Omental fat pad (tissue), 4 donors: ENCODE measurements around the gene HS6ST2. TPM values are rescaled to one million over a fixed set of nuclear protein-coding genes. Genes with fewer than 3 reads are reported as not detected.

Source experiments
- ATAC-seq: fragments of 150-250 bp; one replicate; pipeline ENCODE4 v1.9.1; 2016; ENCODE audit warnings: mild to moderate bottlenecking, moderate library complexity; ENCODE audit not compliant: low FRiP score
- DNase-seq: peaks from one replicate; pipeline ENCODE4 v3.0.0-alpha.2; 2019; ENCODE audit warnings: low spot score
- total RNA-seq, 4 donors: library from RNA; depleted of rRNA; stranded (reverse); fragments of >200 nt; gene quantifications; one replicate each; pipeline ENCODE4 v1.1.0, GENCODE V29; 2016
- TF ChIP-seq, protein P1 (sequence below), 3 donors: fragments of 450-650 bp; IDR thresholded peaks; one replicate each; pipeline ENCODE4 v1.5.1; 2016 to 2017; ENCODE audit warnings: antibody characterized with exemption in 3 of 3, mild to moderate bottlenecking in 3 of 3, moderate library complexity in 2 of 3

HS6ST2 gene
- total RNA-seq, 4 donors from 2014 or later, result 0.13 to 1.1 (median 0.46) TPM; not detected in 1

DNA sequence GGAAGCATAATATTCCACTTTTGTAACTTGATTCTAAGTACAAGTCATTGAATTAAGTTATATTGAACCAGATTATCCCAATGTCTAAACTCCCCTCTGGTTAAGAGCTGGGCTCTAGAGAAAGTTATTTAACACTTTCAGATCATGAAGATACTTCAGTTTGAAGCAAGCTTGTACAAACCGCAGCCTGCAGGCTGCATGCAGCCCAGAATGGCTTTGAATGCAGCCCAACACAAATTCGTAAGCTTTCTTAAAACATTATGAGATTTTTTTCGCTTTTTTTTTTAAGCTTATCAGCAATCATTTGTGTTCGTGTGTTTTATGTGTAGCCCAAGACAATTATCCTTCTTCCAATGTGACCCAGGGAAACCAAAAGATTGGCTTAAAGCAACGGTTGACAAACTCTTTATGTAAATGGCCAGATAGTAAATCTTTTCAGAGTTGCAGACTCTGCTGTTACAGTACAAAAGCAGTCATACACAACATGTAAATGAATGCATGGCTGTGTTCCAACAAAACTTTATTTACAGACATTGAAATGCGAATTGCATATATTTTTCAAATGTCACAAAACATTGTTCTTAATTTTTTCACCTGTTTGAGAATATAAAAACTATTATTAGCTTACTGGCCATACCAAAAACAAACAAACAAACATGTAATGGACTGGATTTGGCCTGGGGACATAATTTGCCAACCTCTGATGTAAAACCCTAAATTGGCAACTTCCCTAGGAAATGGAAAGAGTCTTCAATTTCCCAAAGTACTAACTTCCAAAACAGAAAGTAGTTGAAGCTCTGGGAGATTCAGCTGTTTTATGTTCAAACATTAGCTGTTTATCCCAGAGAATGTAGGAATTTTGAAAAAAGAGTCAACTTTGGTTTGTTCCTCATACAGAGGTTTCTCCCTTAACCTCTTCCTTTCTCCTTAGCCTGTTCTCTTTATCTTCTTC, 268.5 kb downstream of the HS6ST2 start:
- TF ChIP-seq, protein P1, sequence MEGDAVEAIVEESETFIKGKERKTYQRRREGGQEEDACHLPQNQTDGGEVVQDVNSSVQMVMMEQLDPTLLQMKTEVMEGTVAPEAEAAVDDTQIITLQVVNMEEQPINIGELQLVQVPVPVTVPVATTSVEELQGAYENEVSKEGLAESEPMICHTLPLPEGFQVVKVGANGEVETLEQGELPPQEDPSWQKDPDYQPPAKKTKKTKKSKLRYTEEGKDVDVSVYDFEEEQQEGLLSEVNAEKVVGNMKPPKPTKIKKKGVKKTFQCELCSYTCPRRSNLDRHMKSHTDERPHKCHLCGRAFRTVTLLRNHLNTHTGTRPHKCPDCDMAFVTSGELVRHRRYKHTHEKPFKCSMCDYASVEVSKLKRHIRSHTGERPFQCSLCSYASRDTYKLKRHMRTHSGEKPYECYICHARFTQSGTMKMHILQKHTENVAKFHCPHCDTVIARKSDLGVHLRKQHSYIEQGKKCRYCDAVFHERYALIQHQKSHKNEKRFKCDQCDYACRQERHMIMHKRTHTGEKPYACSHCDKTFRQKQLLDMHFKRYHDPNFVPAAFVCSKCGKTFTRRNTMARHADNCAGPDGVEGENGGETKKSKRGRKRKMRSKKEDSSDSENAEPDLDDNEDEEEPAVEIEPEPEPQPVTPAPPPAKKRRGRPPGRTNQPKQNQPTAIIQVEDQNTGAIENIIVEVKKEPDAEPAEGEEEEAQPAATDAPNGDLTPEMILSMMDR (IDR thresholded peaks at IDR 0.05), result no peak
- DNase-seq, result no peak
- no peak for ATAC-seq

DNA sequence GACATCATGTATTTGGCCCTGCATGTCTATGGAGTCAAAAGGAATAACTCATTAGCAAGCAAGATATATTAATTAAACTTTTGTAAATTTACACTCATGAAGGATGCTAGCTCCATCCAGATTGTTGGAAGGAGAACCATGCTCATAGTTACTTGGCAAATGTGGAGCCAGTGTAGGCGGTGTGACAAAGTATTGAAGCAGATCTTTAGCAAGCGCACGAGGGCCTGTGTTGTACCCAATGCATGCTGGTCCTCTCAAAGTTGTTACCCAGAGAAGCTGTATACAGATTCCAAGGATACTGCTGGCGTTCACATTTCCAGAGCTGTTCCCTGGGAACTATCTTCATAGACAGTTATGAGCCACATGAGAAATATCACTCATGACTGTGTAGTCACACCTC, 273.2 kb downstream of the HS6ST2 start:
- TF ChIP-seq, protein P1 (IDR thresholded peaks at IDR 0.05), result no peak
- ATAC-seq (no peak), DNase-seq (no peak)

DNA sequence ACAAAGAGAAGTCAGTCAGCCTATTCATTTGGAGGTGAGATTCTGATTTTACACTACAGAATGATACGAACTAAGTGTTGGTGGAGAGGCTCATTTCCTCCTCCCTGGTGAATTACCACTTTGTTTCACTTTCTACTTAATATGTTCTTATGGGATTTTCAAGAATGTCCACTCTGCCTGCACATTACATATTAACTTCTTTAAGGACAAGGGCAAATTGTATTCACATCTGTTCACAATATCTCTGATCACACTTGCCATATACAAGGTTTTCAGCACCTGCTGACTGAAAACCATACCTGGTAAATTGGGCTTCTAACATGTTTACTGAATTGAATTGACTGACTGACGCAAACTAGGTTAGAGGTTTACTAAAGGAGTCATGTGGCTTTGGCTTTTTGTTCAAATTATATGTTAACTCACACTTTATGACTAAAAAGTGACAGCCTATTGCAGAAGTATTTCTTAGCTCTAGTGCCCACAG, 281.2 kb downstream of the HS6ST2 start:
- TF ChIP-seq, protein P1 (IDR thresholded peaks at IDR 0.05), result no peak
- ATAC-seq (no peak), DNase-seq (no peak)

DNA sequence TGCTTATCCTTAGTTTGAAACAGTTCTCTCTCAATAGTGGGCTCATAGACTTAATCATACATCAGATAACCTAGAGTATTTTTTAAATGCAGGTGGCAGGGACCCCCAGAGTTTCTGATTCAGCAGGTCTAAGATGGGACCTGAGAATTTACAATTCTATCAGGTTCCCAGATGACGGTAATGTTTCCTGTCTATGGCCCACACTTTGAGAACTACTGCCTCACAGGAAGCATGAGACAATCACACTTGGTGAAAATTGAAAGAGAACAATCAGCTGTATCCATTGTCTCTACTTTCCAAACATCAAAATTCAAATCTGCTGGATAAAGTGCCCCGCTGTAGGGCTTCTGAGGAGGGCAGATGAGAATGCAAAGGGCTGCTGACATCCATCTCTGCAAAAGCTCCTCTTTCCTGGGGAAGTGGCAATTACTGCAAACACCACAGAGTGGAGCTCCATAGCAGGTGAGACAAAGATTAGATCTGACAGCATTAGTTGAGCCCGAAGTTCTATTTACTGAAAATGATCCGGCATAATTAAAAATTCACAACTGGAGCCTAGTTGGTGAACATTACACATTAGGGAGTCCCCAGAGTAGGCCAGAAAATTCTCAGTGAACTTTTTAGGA, 281.8 kb downstream of the HS6ST2 start:
- ATAC-seq, result no peak
- no peak for DNase-seq
- TF ChIP-seq, protein P1 (IDR thresholded peaks at IDR 0.05), result no peak

DNA sequence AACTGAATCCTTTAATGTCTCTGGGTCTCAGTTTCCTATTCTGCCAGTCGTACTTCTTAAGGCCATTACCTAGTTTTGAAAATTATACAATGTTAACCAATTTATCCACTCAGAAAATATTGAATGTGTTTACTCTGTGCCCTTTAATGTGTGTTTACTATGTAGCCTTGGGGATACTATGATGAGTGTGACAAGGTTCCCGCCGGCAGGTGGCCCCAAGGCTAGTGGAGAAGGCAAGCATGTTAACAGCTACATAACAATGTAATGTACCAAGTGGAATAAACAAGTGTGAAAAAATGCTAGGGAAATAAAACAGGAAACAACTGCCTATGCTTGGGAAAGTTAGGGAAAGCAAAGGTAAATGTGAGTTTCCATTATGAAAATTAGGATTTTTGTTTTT, 282.3 kb downstream of the HS6ST2 start:
- TF ChIP-seq, protein P1 (IDR thresholded peaks at IDR 0.05), result no peak
- ATAC-seq (no peak), DNase-seq (no peak)

DNA sequence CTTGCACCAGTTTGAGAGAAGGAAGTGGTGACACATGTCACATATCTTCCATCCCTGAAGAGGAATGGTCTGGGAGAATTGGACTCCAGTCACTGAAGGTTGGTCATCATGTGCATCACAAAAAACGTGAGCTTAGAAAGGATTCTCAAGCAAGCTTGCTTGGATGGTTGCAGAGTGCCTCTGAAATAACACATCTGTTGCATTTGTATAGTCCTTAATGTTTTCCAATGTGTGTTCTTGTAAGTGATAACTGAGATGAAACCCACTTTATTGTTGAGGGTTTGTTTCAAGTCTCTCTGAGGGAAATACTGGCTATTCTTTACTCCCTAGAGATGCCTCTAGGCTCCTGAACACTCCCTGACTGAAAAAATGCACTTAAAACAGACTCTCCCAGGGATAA, 285.1 kb downstream of the HS6ST2 start:
- TF ChIP-seq, protein P1 (IDR thresholded peaks at IDR 0.05), result no peak
- DNase-seq (no peak), ATAC-seq (no peak)
